ENCODE data around the gene SMIM45.

The SMIM45 gene

GRCh38 chr22:41946629-41947423 lies 5.1 kb upstream of the SMIM45 start, which contains the start of gene CENPM (continued):
- TF ChIP-seq MAFK (IDR thresholded peaks at IDR 0.05; ENCODE audit: low read depth, low read length) (no peak), KDM5A (IDR thresholded peaks at IDR 0.05; ENCODE audit: low read length) (no peak), POLR2A (IDR thresholded peaks at IDR 0.05; ENCODE audit: control extremely low read depth in 1 of 2, low read depth in 2 of 2, low read length in 2 of 2) (peak in 1 of 2 experiments; percentile 81; a peak in 2 of 3 replicates), SIN3A (conservative IDR thresholded peaks at IDR 0.05 in 1 of 2, IDR thresholded peaks at IDR 0.05 in 1 of 2; ENCODE audit: low read depth in 1 of 2, low read length in 2 of 2) (no peak), KDM1A (IDR thresholded peaks at IDR 0.05; ENCODE audit: borderline replicate concordance, low read length) (peak; percentile 33; the same call in 1 of the 2 replicates), KDM4A (IDR thresholded peaks at IDR 0.05; ENCODE audit: low read depth, low read length, severe bottlenecking) (peak; percentile 84), TAF1 (IDR thresholded peaks at IDR 0.05; ENCODE audit: low read depth, low read length) (peak; percentile 62), RFX5 (IDR thresholded peaks at IDR 0.05; ENCODE audit: borderline replicate concordance, low read depth, low read length) (no peak), CREB1 (IDR thresholded peaks at IDR 0.05) (peak; percentile 16; the same call in 1 of the 2 replicates), YY1 (IDR thresholded peaks at IDR 0.05; ENCODE audit: low read depth, low read length) (peak; percentile 53; the same call in 1 of the 2 replicates), SAP30 (IDR thresholded peaks at IDR 0.05; ENCODE audit: insufficient read depth, insufficient replicate concordance, low read length) (peak; percentile 54), EZH2 (IDR thresholded peaks at IDR 0.05; ENCODE audit: low read depth, low read length, severe bottlenecking) (no peak), SRF (IDR thresholded peaks at IDR 0.05; ENCODE audit: low read depth, low read length) (no peak), E2F6 (IDR thresholded peaks at IDR 0.05) (peak; percentile 93)
- TF ChIP-seq, protein P1, sequence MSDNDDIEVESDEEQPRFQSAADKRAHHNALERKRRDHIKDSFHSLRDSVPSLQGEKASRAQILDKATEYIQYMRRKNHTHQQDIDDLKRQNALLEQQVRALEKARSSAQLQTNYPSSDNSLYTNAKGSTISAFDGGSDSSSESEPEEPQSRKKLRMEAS (IDR thresholded peaks at IDR 0.05), result peak; percentile 93

Data from H1 (cell line).